Heart right ventricle (tissue), 16 donors: ENCODE results near the gene PSMG3. TPM values are rescaled to one million over a fixed set of nuclear protein-coding genes. Genes with fewer than 3 reads are reported as not detected.

Experiments used
- ATAC-seq, 8 donors: fragments of 200-7000 bp; cut with Tn5 transposase; one replicate each; pipeline ENCODE4 v1.9.1; 2020; ENCODE audit warnings: mild to moderate bottlenecking in 8 of 8, moderate library complexity in 8 of 8, moderate number of reproducible peaks in 1 of 8
- DNase-seq, 2 donors: peaks; one replicate each; pipeline ENCODE4 v3.0.0-alpha.2; 2020
- H3K27ac ChIP-seq, 10 donors: fragments of 200-600 bp; sonication (generic) in 2 of 10; one replicate each; pipeline versions ENCODE4 v1.5.0 to v1.8.0; 2020 to 2022; ENCODE audit warnings: mild to moderate bottlenecking in 3 of 10
- H3K27me3 ChIP-seq, 7 donors: fragments of 200-600 bp; one replicate each; pipeline ENCODE4 v1.8.0; 2021 to 2022; ENCODE audit warnings: mild to moderate bottlenecking in 2 of 7
- H3K36me3 ChIP-seq, 9 donors: fragments of 200-600 bp; sonication (generic) in 1 of 9; one replicate each; pipeline versions ENCODE4 v1.5.0 to v1.8.0; 2020 to 2022; ENCODE audit warnings: mild to moderate bottlenecking in 2 of 9
- H3K4me1 ChIP-seq, 9 donors: fragments of 200-600 bp; sonication (generic) in 1 of 9; one replicate each; pipeline versions ENCODE4 v1.5.0 to v1.8.0; 2020 to 2022; ENCODE audit warnings: mild to moderate bottlenecking in 4 of 9
- H3K4me3 ChIP-seq, 10 donors: fragments of 200-600 bp; sonication (generic) in 2 of 10; one replicate each; pipeline versions ENCODE4 v1.5.0 to v1.8.0; 2020 to 2022; ENCODE audit warnings: mild to moderate bottlenecking in 7 of 10, moderate library complexity in 2 of 10
- H3K9me3 ChIP-seq, 11 donors: fragments of 200-600 bp in 10 of 11; sonication (generic) in 2 of 11; one replicate each; pipeline versions ENCODE4 v1.5.0 to v1.8.0; 2013 to 2022; ENCODE audit warnings: mild to moderate bottlenecking in 2 of 11, control low read depth in 1 of 11, moderate library complexity in 1 of 11
- WGBS, 2 donors: extraction: QIAGEN DNeasy Blood & Tissue Kit; methylation state at CpG; one replicate each; pipeline ENCODE4 v1.1.7; 2013; ENCODE audit warnings: inconsistent platforms in 1 of 2; 5-methylcytosine and 5-hydroxymethylcytosine counted together
- intact Hi-C, 10 donors: fragments of 100-400 bp; cut with DNase I; formaldehyde crosslinking; loops; one replicate each; pipeline versions ENCODE4 v1.11.1 to v1.14.2; 2022
- polyA plus RNA-seq, 2 donors: library from polyadenylated mRNA; stranded (reverse); fragments of 200-250 nt; gene quantifications; one replicate each; pipeline ENCODE4 v1.2.3, GENCODE V29; 2013
- total RNA-seq, 10 donors: library from RNA; stranded (reverse); fragmentation: NEBNext Ultra II Directional in 3 of 10; extraction: Animal tissue kit (Norgen Biotek cat#: 25700) in 3 of 10; gene quantifications; one replicate each; pipeline versions ENCODE4 v1.2.1 to v1.2.4, GENCODE V29; 2021 to 2023
- TF ChIP-seq, protein P1 (sequence below), 9 donors: fragments of 200-600 bp; sonication (generic) in 2 of 9; IDR thresholded peaks; one replicate each; pipeline versions ENCODE4 v1.5.0 to v1.8.0; 2021 to 2022; ENCODE audit warnings: antibody characterized with exemption in 9 of 9, mild to moderate bottlenecking in 5 of 9, moderate library complexity in 1 of 9
- donor health status: Arrhythmogenic right ventricular cardiomyopathy.
- donor health status: ischemic (EF 13 %, LVEDD 7.1; RV severe dilation, severe dysfunction).
- donor health status: healthy with polysubstance abuse.
- donor health status: DM: no; HTN: yes; CAD: no.
- donor health status: DM: no; HTN: no; CAD: no.
- donor health status: ischemic (EF 25% LVEDD 6.9; RV normal size, moderate dysfunction).
- donor health status: ischemic (EF 25% LVEDD 5.7; RV mildly dilated, moderate dysfunction).
- donor health status: healthy.
- donor health status: DM: yes; HTN: yes; CAD: no.
- donor health status: Ischemic cardiomyopathy.
- donor health status: ischemic (EF 35%, LVEDD 5.7; RV mildly dilated, moderate dysfunction).
- donor health status: nonischemic (EF 11% LVEDD 7.7; RV severe dilation, severe dysfunction).
- donor health status: DM: yes; HTN: yes; CAD: no.
- donor health status: PGD.
- donor health status: ischemic (EF 29% LVEDD 5.4; RV normal size, mild dysfunction).
- donor health status: nonischemic (EF 23%, LVEDD 6.1; RV moderate dilation, normal function).

Gene PSMG3
- total and polyA plus RNA-seq, 12 donors = 7.3 to 45.7 (median 12.0) TPM

- H3K9me3 ChIP-seq = no peaks in the 10 kb centered on the region
- no peak for ATAC-seq
- peaks cover 26 to 85% (median 70%) of the 10 kb centered on the region in 9 donors for H3K4me1 ChIP-seq
- DNase-seq = peak in 1 of 2 donors; percentile 23
- 89 to 90% methylated on average over 42 of the region's 42 CpGs for WGBS, 2 donors
- no peaks in the 10 kb centered on the region for H3K27me3 ChIP-seq
- TF ChIP-seq, protein P1, sequence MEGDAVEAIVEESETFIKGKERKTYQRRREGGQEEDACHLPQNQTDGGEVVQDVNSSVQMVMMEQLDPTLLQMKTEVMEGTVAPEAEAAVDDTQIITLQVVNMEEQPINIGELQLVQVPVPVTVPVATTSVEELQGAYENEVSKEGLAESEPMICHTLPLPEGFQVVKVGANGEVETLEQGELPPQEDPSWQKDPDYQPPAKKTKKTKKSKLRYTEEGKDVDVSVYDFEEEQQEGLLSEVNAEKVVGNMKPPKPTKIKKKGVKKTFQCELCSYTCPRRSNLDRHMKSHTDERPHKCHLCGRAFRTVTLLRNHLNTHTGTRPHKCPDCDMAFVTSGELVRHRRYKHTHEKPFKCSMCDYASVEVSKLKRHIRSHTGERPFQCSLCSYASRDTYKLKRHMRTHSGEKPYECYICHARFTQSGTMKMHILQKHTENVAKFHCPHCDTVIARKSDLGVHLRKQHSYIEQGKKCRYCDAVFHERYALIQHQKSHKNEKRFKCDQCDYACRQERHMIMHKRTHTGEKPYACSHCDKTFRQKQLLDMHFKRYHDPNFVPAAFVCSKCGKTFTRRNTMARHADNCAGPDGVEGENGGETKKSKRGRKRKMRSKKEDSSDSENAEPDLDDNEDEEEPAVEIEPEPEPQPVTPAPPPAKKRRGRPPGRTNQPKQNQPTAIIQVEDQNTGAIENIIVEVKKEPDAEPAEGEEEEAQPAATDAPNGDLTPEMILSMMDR (IDR thresholded peaks at IDR 0.05) = no peak
- H3K27ac ChIP-seq = peak overlapping the region; percentile 92 to 100 (median 99)
- intact Hi-C loops = loop anchor here in 3 of 10 donors (2.0 to 5.0 kb wide), 3 partner anchors 23 to 34 kb away; partner anchors contain the start of gene INTS1 (in 2 of the 3)
- peak overlapping the region in 2 of 10 donors; percentile 53 to 64 for H3K4me3 ChIP-seq
- peaks cover 0 to 44% (median 15%) of the 10 kb centered on the region in 9 donors for H3K36me3 ChIP-seq
These were observed 34.0 kb downstream of the PSMG3 start for GRCh38 chr7:1535701-1536454.

GRCh38 chr7:1535100-1535458 lies 34.8 kb downstream of the PSMG3 start:
- intact Hi-C loops = loop anchor here in 1 of 10 donors (5.0 kb wide), 1 partner anchor 33 kb away; the partner anchor contains the start of gene INTS1
- DNase-seq = no peak
- TF ChIP-seq, protein P1 (IDR thresholded peaks at IDR 0.05) = no peak
- Histone ChIP-seq H3K27me3 (no peaks in the 10 kb centered on the region), H3K9me3 (no peaks in the 10 kb centered on the region), H3K27ac (peak overlapping the region in 8 of 10 donors; percentile 92 to 100 (median 99)), H3K4me1 (peaks cover 26 to 82% (median 73%) of the 10 kb centered on the region in 9 donors), H3K36me3 (peaks cover 0 to 36% (median 7%) of the 10 kb centered on the region in 9 donors), H3K4me3 (no peak overlapping the region)
- no peak for ATAC-seq
- 64 to 66% methylated on average over 6 of the region's 6 CpGs for WGBS, 2 donors

GRCh38 chr7:1534330-1535099 lies 35.3 kb downstream of the PSMG3 start:
- Histone ChIP-seq H3K36me3 (peaks cover 0 to 30% (median 2%) of the 10 kb centered on the region in 9 donors), H3K27ac (peak overlapping the region; percentile 69 to 100 (median 98)), H3K4me3 (no peak overlapping the region), H3K27me3 (no peaks in the 10 kb centered on the region), H3K4me1 (peaks cover 24 to 86% (median 75%) of the 10 kb centered on the region in 9 donors), H3K9me3 (no peaks in the 10 kb centered on the region)
- DNase-seq (peak in 1 of 2 donors; percentile 27), ATAC-seq (no peak)
- intact Hi-C loops = loop anchor here in 3 of 10 donors (5.0 kb wide), 3 partner anchors 32 to 38 kb away; partner anchors contain the start of genes INTS1 (in 1 of the 3) and PSMG3 (in 1 of the 3)
- WGBS, 2 donors = 89% methylated on average over 30 of the region's 30 CpGs
- TF ChIP-seq, protein P1 (IDR thresholded peaks at IDR 0.05) = no peak
